Bronchial epithelial cell (primary cell): ENCODE data around the gene MEX3A. TPM values are rescaled to one million over a fixed set of nuclear protein-coding genes. Genes with fewer than 3 reads are reported as not detected.

ENCODE experiments used
- DNase-seq: peaks from one replicate; pipeline ENCODE4 v3.0.0-alpha.2; 2010; ENCODE audit warnings: low read depth
- FAIRE-seq: peaks from 2 replicates; lab custom pipeline; 2011; peaks lifted over from hg19 to GRCh38; lab: Jason Lieb, UNC
- H3K27me3 ChIP-seq: 2 replicates; pipeline ENCODE4 v1.5.1; 2011; ENCODE audit warnings: low read length; ENCODE audit not compliant: control insufficient read depth, insufficient read depth
- H3K36me3 ChIP-seq: 2 replicates; pipeline ENCODE4 v1.5.1; 2011; ENCODE audit warnings: low read length; ENCODE audit not compliant: control insufficient read depth, insufficient read depth
- H3K4me3 ChIP-seq: 2 replicates; pipeline ENCODE4 v1.5.1; 2011; ENCODE audit warnings: mild to moderate bottlenecking, low read depth, low read length, control low read depth
- total RNA-seq: library from RNA; depleted of rRNA; stranded (reverse); fragments of >200 nt; gene quantifications from 2 replicates; pipeline ENCODE4 v1.2.1, GENCODE V29; 2014
- TF ChIP-seq, protein P1 (sequence below): IDR thresholded peaks from 2 replicates; pipeline ENCODE4 v1.5.1; 2011; ENCODE audit warnings: mild to moderate bottlenecking, moderate library complexity, low read length, control low read depth, inconsistent platforms; ENCODE audit not compliant: insufficient read depth, severe bottlenecking

MEX3A gene
- total RNA-seq, 1 donor from 2014 or later, result 0.53 TPM

DNA sequence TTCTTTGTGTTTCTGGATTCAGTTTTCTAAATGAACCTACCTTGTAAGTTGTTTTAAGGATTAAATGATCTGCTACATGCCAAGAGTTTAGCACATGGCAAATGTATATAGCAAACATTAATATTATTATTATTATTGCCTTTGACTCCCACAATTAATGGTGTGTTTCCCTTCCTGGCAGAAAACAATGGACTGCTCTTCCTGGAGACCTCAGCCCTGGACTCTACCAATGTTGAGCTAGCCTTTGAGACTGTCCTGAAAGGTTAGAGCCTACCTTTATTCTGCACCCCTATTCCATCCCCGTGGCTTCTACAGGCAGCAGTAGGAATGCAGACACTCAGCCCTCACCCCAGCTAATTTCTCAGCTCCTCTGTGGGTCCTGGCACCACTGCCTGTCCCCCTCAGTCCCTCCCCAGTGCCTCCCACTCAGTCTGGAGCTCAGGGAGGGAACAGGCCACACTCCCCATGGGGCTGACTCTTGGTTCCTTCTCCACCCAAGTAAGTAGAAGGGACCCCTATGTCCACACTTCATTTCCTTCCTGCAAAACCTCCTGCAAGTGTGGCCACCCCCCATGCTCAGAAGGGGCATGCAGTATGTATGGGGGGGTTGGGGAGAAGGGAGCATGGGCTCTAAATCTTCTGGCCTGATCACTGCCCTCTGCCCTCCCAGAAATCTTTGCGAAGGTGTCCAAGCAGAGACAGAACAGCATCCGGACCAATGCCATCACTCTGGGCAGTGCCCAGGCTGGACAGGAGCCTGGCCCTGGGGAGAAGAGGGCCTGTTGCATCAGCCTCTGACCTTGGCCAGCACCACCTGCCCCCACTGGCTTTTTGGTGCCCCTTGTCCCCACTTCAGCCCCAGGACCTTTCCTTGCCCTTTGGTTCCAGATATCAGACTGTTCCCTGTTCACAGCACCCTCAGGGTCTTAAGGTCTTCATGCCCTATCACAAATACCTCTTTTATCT lies 12.5 kb downstream of the MEX3A start:
- FAIRE-seq, result peak; percentile 18
- TF ChIP-seq, protein P1, sequence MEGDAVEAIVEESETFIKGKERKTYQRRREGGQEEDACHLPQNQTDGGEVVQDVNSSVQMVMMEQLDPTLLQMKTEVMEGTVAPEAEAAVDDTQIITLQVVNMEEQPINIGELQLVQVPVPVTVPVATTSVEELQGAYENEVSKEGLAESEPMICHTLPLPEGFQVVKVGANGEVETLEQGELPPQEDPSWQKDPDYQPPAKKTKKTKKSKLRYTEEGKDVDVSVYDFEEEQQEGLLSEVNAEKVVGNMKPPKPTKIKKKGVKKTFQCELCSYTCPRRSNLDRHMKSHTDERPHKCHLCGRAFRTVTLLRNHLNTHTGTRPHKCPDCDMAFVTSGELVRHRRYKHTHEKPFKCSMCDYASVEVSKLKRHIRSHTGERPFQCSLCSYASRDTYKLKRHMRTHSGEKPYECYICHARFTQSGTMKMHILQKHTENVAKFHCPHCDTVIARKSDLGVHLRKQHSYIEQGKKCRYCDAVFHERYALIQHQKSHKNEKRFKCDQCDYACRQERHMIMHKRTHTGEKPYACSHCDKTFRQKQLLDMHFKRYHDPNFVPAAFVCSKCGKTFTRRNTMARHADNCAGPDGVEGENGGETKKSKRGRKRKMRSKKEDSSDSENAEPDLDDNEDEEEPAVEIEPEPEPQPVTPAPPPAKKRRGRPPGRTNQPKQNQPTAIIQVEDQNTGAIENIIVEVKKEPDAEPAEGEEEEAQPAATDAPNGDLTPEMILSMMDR, result no peak
- peaks cover 13% of the 10 kb centered on the region for H3K36me3 ChIP-seq

DNA sequence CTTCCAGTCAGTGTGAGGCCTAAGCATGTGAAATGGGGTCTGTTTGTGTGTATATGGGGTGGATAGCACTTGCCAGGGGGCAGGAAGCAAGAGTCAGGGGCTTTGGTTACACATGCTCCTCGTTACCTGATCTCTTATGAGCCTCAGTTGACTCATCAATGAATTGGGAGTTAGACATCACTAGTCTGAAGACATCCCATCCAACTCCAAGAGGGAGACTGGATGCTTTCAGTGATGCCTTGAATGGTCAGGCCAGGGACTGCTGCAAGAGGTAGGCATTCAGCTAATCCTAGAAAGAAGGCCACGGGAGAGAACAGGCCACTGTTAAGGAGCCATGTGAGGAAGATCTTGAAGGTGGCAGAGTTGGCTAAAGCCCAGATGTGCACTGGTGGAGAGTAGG lies 15.0 kb downstream of the MEX3A start:
- no peak for FAIRE-seq
- no peaks in the 10 kb centered on the region for H3K27me3 ChIP-seq
- TF ChIP-seq, protein P1, result no peak
- H3K4me3 ChIP-seq, result no peak overlapping the region
- H3K36me3 ChIP-seq, result peaks cover 13% of the 10 kb centered on the region
- DNase-seq, result no peak

More for the DNA sequence above, 12.5 kb downstream of the MEX3A start:
- Histone ChIP-seq H3K27me3 (no peaks in the 10 kb centered on the region), H3K4me3 (no peak overlapping the region)
- DNase-seq, result no peak

DNA sequence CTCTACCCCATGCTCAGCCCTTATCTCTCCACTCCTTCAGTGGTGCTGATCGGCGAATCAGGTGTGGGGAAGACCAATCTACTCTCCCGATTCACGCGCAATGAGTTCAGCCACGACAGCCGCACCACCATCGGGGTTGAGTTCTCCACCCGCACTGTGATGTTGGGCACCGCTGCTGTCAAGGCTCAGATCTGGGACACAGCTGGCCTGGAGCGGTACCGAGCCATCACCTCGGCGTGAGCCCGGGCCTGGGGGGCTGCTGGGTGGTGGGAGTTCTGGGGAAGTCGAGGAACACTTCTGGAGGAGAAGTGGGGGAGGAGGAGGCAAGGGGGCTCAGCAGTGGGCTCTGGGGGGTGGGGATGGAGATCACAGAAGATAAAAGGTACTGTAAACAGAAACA lies 16.4 kb downstream of the MEX3A start:
- no peak for FAIRE-seq

DNA sequence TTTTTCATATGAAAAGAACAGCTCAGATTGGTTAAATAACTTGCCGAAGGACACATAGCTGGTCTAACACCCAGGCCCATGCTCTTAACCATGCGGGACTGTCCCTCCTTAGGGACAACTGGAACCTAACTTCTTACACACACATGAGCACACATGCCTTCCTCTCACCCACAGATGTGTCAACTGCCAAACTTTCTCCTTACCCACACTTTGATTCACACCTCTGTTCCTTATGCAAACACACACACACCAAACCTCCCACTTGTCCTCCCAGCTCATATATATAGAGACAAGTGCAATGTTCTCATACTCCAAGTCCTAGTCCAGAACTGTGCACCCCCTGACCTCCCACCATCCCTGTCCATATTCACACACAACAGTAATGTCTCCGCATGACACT lies 17.1 kb downstream of the MEX3A start:
- no peak overlapping the region for H3K4me3 ChIP-seq
- no peak for DNase-seq
- no peaks in the 10 kb centered on the region for H3K27me3 ChIP-seq
- FAIRE-seq, result no peak
- TF ChIP-seq, protein P1, result no peak
- peaks cover 12% of the 10 kb centered on the region for H3K36me3 ChIP-seq

More for the DNA sequence above, 16.4 kb downstream of the MEX3A start:
- no peak for DNase-seq
- Histone ChIP-seq H3K27me3 (no peaks in the 10 kb centered on the region), H3K36me3 (peaks cover 12% of the 10 kb centered on the region), H3K4me3 (no peak overlapping the region)
- TF ChIP-seq, protein P1, result no peak

DNA sequence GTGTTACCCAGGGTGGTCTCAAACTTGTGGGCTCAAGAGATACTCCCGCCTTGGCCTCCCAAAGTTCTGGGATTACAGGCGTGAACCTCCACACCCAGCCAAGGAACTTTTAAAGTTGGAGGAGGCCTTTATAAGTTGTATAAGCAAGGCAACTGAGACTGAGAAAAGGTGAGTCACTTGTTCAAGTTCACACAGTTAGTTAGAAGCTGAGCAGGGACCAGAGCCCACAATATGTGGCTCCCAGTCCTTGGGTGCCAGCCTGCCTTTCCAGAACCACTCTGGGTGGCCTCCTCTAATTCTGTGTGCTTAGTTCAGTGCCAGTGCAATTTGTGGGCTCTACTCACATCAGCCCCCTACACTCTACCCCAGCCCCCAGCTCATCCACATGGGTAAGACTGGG lies 17.6 kb downstream of the MEX3A start:
- H3K36me3 ChIP-seq, result peaks cover 7% of the 10 kb centered on the region
- DNase-seq, result no peak
- H3K27me3 ChIP-seq, result no peaks in the 10 kb centered on the region
- H3K4me3 ChIP-seq, result no peak overlapping the region
- no peak for FAIRE-seq
- TF ChIP-seq, protein P1, result no peak
